Mesothelial cell of epicardium (in vitro differentiated cells): ENCODE results near the gene RHBG. TPM values are rescaled to one million over a fixed set of nuclear protein-coding genes. Genes with fewer than 3 reads are reported as not detected.
"Not testable (repeated sequence)": the region's sequence is repeated elsewhere in the genome, so short reads cannot be mapped to it uniquely, and the experiment has no call there.

Experiments
- DNase-seq, 2 experiments: peaks; one replicate each; pipeline ENCODE4 v3.0.0; 2021; ENCODE audit warnings: low spot score in 2 of 2; ENCODE audit not compliant: unreplicated experiment in 2 of 2
- H3K27ac Mint-ChIP-seq: 2 replicates; pipeline ENCODE4 v1.8.0; 2021; ENCODE audit warnings: mixed read lengths
- H3K27me3 Mint-ChIP-seq: 2 replicates; pipeline ENCODE4 v1.8.0; 2021; ENCODE audit warnings: low read depth, mixed read lengths
- H3K36me3 Mint-ChIP-seq: 2 replicates; pipeline ENCODE4 v1.8.0; 2021; ENCODE audit warnings: mixed read lengths
- H3K4me1 Mint-ChIP-seq: 2 replicates; pipeline ENCODE4 v1.8.0; 2021; ENCODE audit warnings: mixed read lengths
- H3K4me3 Mint-ChIP-seq: 2 replicates; pipeline ENCODE4 v1.8.0; 2021; ENCODE audit warnings: mild to moderate bottlenecking, moderate library complexity, mixed read lengths
- H3K9me3 Mint-ChIP-seq: 2 replicates; pipeline ENCODE4 v1.8.0; 2021; ENCODE audit warnings: mixed read lengths
- total RNA-seq: library from RNA; stranded (reverse); gene quantifications from 3 replicates; pipeline ENCODE4 v1.2.1, GENCODE V29; 2021
- TF ChIP-seq, protein P1 (sequence below): fragments of 200-600 bp; sonication (generic); IDR thresholded peaks from one replicate; pipeline ENCODE4 v1.5.0; 2021; ENCODE audit warnings: antibody characterized with exemption; ENCODE audit not compliant: unreplicated experiment

RHBG gene
- total RNA-seq: 0.88 to 1.2 TPM (median 0.92 TPM) in 3 replicates

GRCh38 chr1:156368889-156369684 is at the start of gene RHBG:
Gene RHBG (plus strand): TSS chr1:156369211. CDS start chr1:156369250, 39 bp downstream.
- peak within 1 kb of the TSS; percentile 69 for H3K4me3 Mint-ChIP-seq
- TF ChIP-seq, protein P1, sequence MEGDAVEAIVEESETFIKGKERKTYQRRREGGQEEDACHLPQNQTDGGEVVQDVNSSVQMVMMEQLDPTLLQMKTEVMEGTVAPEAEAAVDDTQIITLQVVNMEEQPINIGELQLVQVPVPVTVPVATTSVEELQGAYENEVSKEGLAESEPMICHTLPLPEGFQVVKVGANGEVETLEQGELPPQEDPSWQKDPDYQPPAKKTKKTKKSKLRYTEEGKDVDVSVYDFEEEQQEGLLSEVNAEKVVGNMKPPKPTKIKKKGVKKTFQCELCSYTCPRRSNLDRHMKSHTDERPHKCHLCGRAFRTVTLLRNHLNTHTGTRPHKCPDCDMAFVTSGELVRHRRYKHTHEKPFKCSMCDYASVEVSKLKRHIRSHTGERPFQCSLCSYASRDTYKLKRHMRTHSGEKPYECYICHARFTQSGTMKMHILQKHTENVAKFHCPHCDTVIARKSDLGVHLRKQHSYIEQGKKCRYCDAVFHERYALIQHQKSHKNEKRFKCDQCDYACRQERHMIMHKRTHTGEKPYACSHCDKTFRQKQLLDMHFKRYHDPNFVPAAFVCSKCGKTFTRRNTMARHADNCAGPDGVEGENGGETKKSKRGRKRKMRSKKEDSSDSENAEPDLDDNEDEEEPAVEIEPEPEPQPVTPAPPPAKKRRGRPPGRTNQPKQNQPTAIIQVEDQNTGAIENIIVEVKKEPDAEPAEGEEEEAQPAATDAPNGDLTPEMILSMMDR: no peak
- DNase-seq: peak in 1 of 2 experiments; percentile 59
- H3K27ac Mint-ChIP-seq: no peak within 1 kb of the TSS
- H3K36me3 Mint-ChIP-seq: no peaks in the 10 kb centered on the region
- peaks cover 22% of the 10 kb centered on the region for H3K4me1 Mint-ChIP-seq
- no peaks in the 10 kb centered on the region for H3K9me3 Mint-ChIP-seq
- H3K27me3 Mint-ChIP-seq: peaks cover 19% of the 10 kb centered on the region

DNA sequence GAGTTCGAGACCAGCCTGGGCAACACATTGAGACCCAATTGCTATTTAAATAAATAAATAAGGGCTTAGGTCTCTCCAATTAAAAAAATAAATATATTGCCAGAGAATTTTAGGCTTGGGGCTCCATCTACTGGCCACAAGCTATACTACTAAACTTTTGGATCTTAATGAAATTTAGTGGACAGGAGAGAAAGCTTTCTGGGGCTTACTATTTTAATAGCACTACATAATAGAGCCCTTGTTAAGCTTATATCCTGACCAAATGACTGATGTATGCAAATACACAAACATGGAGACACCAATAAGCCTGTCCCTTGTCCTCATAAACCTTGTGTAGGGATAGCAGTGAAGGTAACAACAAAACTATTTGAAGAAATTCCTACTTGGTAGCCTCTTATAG is 49.3 kb upstream of the RHBG start:
- no peak for DNase-seq
- Mint-ChIP-seq H3K4me3 (no peak overlapping the region), H3K36me3 (peaks cover 37% of the 10 kb centered on the region), H3K27me3 (no peaks in the 10 kb centered on the region), H3K27ac (no peak overlapping the region), H3K4me1 (no peaks in the 10 kb centered on the region), H3K9me3 (no peaks in the 10 kb centered on the region)
- TF ChIP-seq, protein P1: peak; percentile 72

- Mint-ChIP-seq H3K36me3 (peaks cover 38% of the 10 kb centered on the region), H3K4me1 (no peaks in the 10 kb centered on the region), H3K27ac (no peak overlapping the region), H3K4me3 (no peak overlapping the region), H3K9me3 (no peaks in the 10 kb centered on the region), H3K27me3 (no peaks in the 10 kb centered on the region)
- DNase-seq: no peak
- TF ChIP-seq, protein P1: no peak
These were observed 48.5 kb upstream of the RHBG start for GRCh38 chr1:156320560-156320959.

- not testable (repeated sequence) for H3K4me1 Mint-ChIP-seq, H3K27ac Mint-ChIP-seq, H3K9me3 Mint-ChIP-seq, DNase-seq, H3K27me3 Mint-ChIP-seq, H3K4me3 Mint-ChIP-seq
- peaks cover 28% of the 10 kb centered on the region for H3K36me3 Mint-ChIP-seq
These were observed 45.8 kb upstream of the RHBG start for GRCh38 chr1:156323179-156323578.

- no peak for DNase-seq
- TF ChIP-seq, protein P1: no peak
- Mint-ChIP-seq H3K36me3 (peaks cover 13% of the 10 kb centered on the region), H3K4me1 (peaks cover 19% of the 10 kb centered on the region), H3K27me3 (no peaks in the 10 kb centered on the region), H3K9me3 (no peaks in the 10 kb centered on the region), H3K4me3 (peak overlapping the region; percentile 99), H3K27ac (peak overlapping the region; percentile 16)
These were observed 32.8 kb upstream of the RHBG start for GRCh38 chr1:156336242-156336641.

DNA sequence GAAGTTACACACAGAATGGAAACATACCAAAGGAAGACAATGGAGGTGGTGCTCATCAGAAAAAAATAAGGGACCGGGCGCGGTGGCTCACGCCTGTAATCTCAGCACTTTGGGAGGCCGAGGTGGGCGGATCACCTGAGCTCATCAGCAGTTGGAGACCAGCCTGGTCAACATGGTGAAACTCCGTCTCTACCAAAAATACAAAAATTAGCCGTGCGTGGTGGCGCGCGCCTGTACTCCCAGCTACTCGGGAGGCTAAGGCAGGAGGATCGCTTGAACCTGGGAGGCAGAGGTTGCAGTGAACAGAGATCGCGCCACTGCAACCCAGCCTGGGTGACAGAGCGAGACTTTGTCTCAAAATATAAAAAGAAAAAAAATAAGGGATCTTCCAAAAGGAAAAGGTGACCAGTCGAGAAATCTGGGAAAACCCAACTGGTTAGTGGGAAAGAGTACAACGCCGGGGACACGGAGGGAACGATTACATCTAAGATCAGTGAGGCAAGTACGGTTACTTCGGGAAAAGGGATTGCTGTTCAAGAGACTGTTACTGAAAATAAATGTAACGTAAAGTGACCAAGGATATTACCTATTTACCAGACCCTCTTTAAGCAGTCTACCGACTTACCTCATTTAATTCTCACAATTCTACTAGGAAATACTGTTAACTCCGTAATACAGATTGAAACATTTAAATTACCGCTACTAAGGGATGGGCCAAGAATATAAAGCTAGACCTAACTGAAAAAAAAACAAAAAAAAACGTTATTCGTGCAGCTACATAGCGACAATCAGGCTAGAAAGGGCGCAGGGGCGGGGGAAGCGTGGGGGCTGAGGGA is 31.7 kb upstream of the RHBG start:
- H3K4me1 Mint-ChIP-seq: peaks cover 23% of the 10 kb centered on the region
- H3K36me3 Mint-ChIP-seq: peaks cover 11% of the 10 kb centered on the region
- no peaks in the 10 kb centered on the region for H3K27me3 Mint-ChIP-seq
- H3K9me3 Mint-ChIP-seq: no peaks in the 10 kb centered on the region
- peak overlapping the region; percentile 99 for H3K4me3 Mint-ChIP-seq
- peak overlapping the region; percentile 97 for H3K27ac Mint-ChIP-seq
- TF ChIP-seq, protein P1: no peak
- DNase-seq: no peak
